GM12878 (cell line): ENCODE measurements around the gene PCCA. TPM values are rescaled to one million over a fixed set of nuclear protein-coding genes. Genes with fewer than 3 reads are reported as not detected.

ENCODE experiments used
- ATAC-seq: fragments of 200-7000 bp; cut with Tn5 transposase; 3 replicates; pipeline ENCODE4 v1.9.1; 2020; ENCODE audit warnings: mild to moderate bottlenecking, moderate library complexity
- BruUV-seq: library from RNA; stranded (reverse); fragments of 400-500 nt; replicated peaks from 2 replicates; lab custom pipeline; 2021; lab: Mats Ljungman, UMichigan
- CTCF ChIA-PET: fragments of 300-600 bp; sonication (Branson Sonifier 250); formaldehyde crosslinking; extraction: SDS; loops from one replicate; lab custom pipeline; 2021; ENCODE audit warnings: inconsistent platforms; lab: Yijun Ruan, JAX
- POLR2A ChIA-PET: fragments of 350-600 bp; formaldehyde crosslinking; extraction: SDS; loops from one replicate; lab custom pipeline; 2021; ENCODE audit warnings: inconsistent platforms; lab: Charles Lee
- RAD21 ChIA-PET: fragments of 300-600 bp; sonication (Branson Sonifier 250); formaldehyde crosslinking; loops from one replicate; lab custom pipeline; 2023; ENCODE audit warnings: antibody characterized with exemption; ENCODE audit not compliant: unreplicated experiment; lab: Charles Lee
- SMC1A ChIA-PET: fragments of 300-600 bp; sonication (Branson Sonifier 250); formaldehyde crosslinking; loops from one replicate; lab custom pipeline; 2023; ENCODE audit not compliant: unreplicated experiment, uncharacterized antibody; lab: Charles Lee
- DNase-seq: peaks from one replicate; pipeline ENCODE4 v3.0.0-alpha.2; 2011; ENCODE audit warnings: low read depth, low spot score
- FAIRE-seq: peaks from 3 replicates; lab custom pipeline; 2011; peaks lifted over from hg19 to GRCh38; lab: Jason Lieb, UNC
- H2AFZ ChIP-seq: 2 replicates; pipeline ENCODE4 v1.6.0; 2011; ENCODE audit warnings: low read depth, low read length, control low read depth; ENCODE audit not compliant: control insufficient read depth
- H3K27ac ChIP-seq: 2 replicates; pipeline ENCODE4 v1.5.1; 2011; ENCODE audit warnings: control low read depth; ENCODE audit not compliant: control insufficient read depth, insufficient read depth
- H3K27me3 ChIP-seq, 2 experiments: replicated peaks in 1 of 2; 2 replicates each; pipeline versions ENCODE4 v1.6.0 to v1.6.1; 2011; ENCODE audit warnings: low read length in 1 of 2; ENCODE audit not compliant: control insufficient read depth in 2 of 2, insufficient read depth in 2 of 2
- H3K36me3 ChIP-seq, 2 experiments: 2 replicates each; pipeline ENCODE4 v1.5.1; 2011; ENCODE audit warnings: low read length in 1 of 2; ENCODE audit not compliant: control insufficient read depth in 2 of 2, insufficient read depth in 2 of 2
- H3K4me1 ChIP-seq: 2 replicates; pipeline ENCODE4 v1.6.1; 2011; ENCODE audit warnings: mild to moderate bottlenecking, low read length, moderate library complexity, mixed read lengths; ENCODE audit not compliant: control insufficient read depth, insufficient read depth
- H3K4me2 ChIP-seq: 2 replicates; pipeline ENCODE4 v1.6.0; 2011; ENCODE audit warnings: control low read depth; ENCODE audit not compliant: control insufficient read depth, insufficient read depth
- H3K4me3 ChIP-seq: fragments of 200-600 bp; sonication (generic); 2 replicates; pipeline ENCODE4 v1.5.1; 2016
- H3K79me2 ChIP-seq: 2 replicates; pipeline ENCODE4 v1.6.0; 2011; ENCODE audit warnings: low read length; ENCODE audit not compliant: control insufficient read depth, insufficient read depth
- H3K9ac ChIP-seq: 2 replicates; pipeline ENCODE4 v1.8.0; 2011; ENCODE audit warnings: low read length, control low read depth, mixed read lengths; ENCODE audit not compliant: control insufficient read depth, insufficient read depth
- H3K9me3 ChIP-seq: replicated peaks from 3 replicates; pipeline ENCODE4 v1.5.1; 2011; ENCODE audit warnings: mild to moderate bottlenecking, low read length; ENCODE audit not compliant: control insufficient read depth, insufficient read depth
- H4K20me1 ChIP-seq: 2 replicates; pipeline ENCODE4 v1.6.0; 2011; ENCODE audit not compliant: control insufficient read depth, insufficient read depth
- EGR1 ChIP-seq, 2 experiments: IDR thresholded peaks; 1 replicate in 1 of 2; 2 replicates in 1 of 2; pipeline ENCODE4 v1.6.1; 2011 to 2012; ENCODE audit warnings: low read depth in 2 of 2, low read length in 2 of 2, borderline replicate concordance in 1 of 2, mild to moderate bottlenecking in 1 of 2, moderate library complexity in 1 of 2
- PML ChIP-seq: IDR thresholded peaks from 2 replicates; pipeline ENCODE4 v1.6.1; 2012; ENCODE audit warnings: low read length, inconsistent platforms
- REST ChIP-seq: IDR thresholded peaks from 2 replicates; pipeline ENCODE4 v1.6.1; 2012; ENCODE audit warnings: mild to moderate bottlenecking, low read depth, low read length
- RFX5 ChIP-seq: IDR thresholded peaks from 2 replicates; pipeline ENCODE4 v1.6.1; 2011; ENCODE audit warnings: low read depth, low read length, improper control_type of control experiment
- STAT1 ChIP-seq: fragments of 450-650 bp; conservative IDR thresholded peaks from 2 replicates; pipeline ENCODE4 v1.6.1; 2014; ENCODE audit warnings: antibody characterized with exemption, mild to moderate bottlenecking
- YBX1 ChIP-seq: fragments of 450-650 bp; IDR thresholded peaks from 2 replicates; pipeline ENCODE4 v1.6.1; 2016; ENCODE audit warnings: antibody characterized with exemption
- ZBTB33 ChIP-seq: fragments of 450-650 bp; IDR thresholded peaks from 2 replicates; pipeline ENCODE4 v1.6.1; 2017; ENCODE audit warnings: mild to moderate bottlenecking
- ZNF622 ChIP-seq: fragments of 450-650 bp; IDR thresholded peaks from 2 replicates; pipeline ENCODE4 v1.6.1; 2017; ENCODE audit warnings: mild to moderate bottlenecking, inconsistent platforms
- WGBS: methylation state at CpG from one replicate; pipeline ENCODE4 v1.1.6; 2016; ENCODE audit warnings: low lambda C conversion rate; ENCODE audit not compliant: insufficient replicate concordance, insufficient coverage; ENCODE audit errors: missing lambda C conversion rate; 5-methylcytosine and 5-hydroxymethylcytosine counted together
- in situ Hi-C: fragments of 300-500 bp; cut with MboI; formaldehyde crosslinking; loops from 9 replicates; pipeline ENCODE4 v1.14.3; 2018; ENCODE audit warnings: mixed read lengths
- intact Hi-C: fragments of 100-400 bp; cut with micrococcal nuclease; formaldehyde crosslinking; loops from one replicate; pipeline ENCODE4 v1.14.2; 2022; ENCODE audit not compliant: unreplicated experiment
- polyA plus RNA-seq, 11 experiments: library from polyadenylated mRNA; depleted of rRNA in 4 of 11; unstranded in 6 of 11; stranded (reverse) in 5 of 11; fragments of >200 nt; fragmentation: Nextera tagmentation in 4 of 11; fragmentation: Illumina TruSeq in 1 of 11; extraction: Ambion mirVana in 4 of 11; extraction: Trizol in 1 of 11; gene quantifications; 1 replicate in 1 of 11; 2 replicates in 10 of 11; pipeline versions ENCODE4 v1.2.1 to v1.2.3, GENCODE V29; 2011 to 2016; ENCODE audit warnings: inconsistent platforms in 2 of 11, missing spikeins in 2 of 11, low read depth in 1 of 11
- total RNA-seq, 4 experiments: library from RNA; depleted of rRNA in 3 of 4; stranded (reverse); fragments of >200 nt in 3 of 4; fragmentation: Illumina TruSeq in 1 of 4; extraction: Trizol in 1 of 4; gene quantifications; 2 replicates each; pipeline versions ENCODE4 v1.2.1 to v1.2.3, GENCODE V29; 2013 to 2021

PCCA gene
- total and polyA plus RNA-seq, 10 of the 15 experiments (the other 5 are each of a cell fraction or from before 2014, with no cell fraction given) = 5.9 to 18.2 (median 12.4) TPM

- Histone ChIP-seq H3K4me3 (no peak overlapping the region), H3K4me1 (peaks cover 16% of the 10 kb centered on the region), H3K4me2 (no peak overlapping the region), H2AFZ (no peak overlapping the region), H3K36me3 (no peaks in the 10 kb centered on the region), H4K20me1 (no peaks in the 10 kb centered on the region), H3K27me3 (no peaks in the 10 kb centered on the region), H3K79me2 (no peaks in the 10 kb centered on the region), H3K27ac (no peak overlapping the region), H3K9ac (no peak overlapping the region), H3K9me3 (no peaks in the 10 kb centered on the region)
- 95% methylated on average over 6 of the region's 6 CpGs for WGBS
- ATAC-seq (no peak), FAIRE-seq (no peak), DNase-seq (no peak)
- ChIA-PET CTCF (no interaction called here), SMC1A (no interaction called here), POLR2A (no interaction called here), RAD21 (no interaction called here)
- TF ChIP-seq ZNF622 (no peak), REST (no peak), RFX5 (no peak), PML (no peak), YBX1 (no peak), STAT1 (no peak), ZBTB33 (no peak), EGR1 (IDR thresholded peaks at IDR 0.05; ENCODE audit: borderline replicate concordance in 1 of 2, low read depth in 2 of 2, low read length in 2 of 2) (no peak)
- BruUV-seq = no TSS peak
- in situ Hi-C loops (no loop called here), intact Hi-C loops (no loop called here)
These were observed 349.3 kb downstream of the PCCA start for GRCh38 chr13:100438059-100438788.
